Measurements from ENCODE around the gene TLE6. TPM values are rescaled to one million over a fixed set of nuclear protein-coding genes. Genes with fewer than 3 reads are reported as not detected.

Gene TLE6
- total and polyA plus RNA-seq, 9 donors, result 0.41 to 1.2 (median 0.79) TPM

GRCh38 chr19:2976609-2977000 lies 759 bp upstream of the TLE6 start:
- TF ChIP-seq POLR2A (IDR thresholded peaks at IDR 0.05) (no peak), EP300 (IDR thresholded peaks at IDR 0.05) (no peak)
- TF ChIP-seq, protein P1, sequence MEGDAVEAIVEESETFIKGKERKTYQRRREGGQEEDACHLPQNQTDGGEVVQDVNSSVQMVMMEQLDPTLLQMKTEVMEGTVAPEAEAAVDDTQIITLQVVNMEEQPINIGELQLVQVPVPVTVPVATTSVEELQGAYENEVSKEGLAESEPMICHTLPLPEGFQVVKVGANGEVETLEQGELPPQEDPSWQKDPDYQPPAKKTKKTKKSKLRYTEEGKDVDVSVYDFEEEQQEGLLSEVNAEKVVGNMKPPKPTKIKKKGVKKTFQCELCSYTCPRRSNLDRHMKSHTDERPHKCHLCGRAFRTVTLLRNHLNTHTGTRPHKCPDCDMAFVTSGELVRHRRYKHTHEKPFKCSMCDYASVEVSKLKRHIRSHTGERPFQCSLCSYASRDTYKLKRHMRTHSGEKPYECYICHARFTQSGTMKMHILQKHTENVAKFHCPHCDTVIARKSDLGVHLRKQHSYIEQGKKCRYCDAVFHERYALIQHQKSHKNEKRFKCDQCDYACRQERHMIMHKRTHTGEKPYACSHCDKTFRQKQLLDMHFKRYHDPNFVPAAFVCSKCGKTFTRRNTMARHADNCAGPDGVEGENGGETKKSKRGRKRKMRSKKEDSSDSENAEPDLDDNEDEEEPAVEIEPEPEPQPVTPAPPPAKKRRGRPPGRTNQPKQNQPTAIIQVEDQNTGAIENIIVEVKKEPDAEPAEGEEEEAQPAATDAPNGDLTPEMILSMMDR (IDR thresholded peaks at IDR 0.05), result no peak

DNA sequence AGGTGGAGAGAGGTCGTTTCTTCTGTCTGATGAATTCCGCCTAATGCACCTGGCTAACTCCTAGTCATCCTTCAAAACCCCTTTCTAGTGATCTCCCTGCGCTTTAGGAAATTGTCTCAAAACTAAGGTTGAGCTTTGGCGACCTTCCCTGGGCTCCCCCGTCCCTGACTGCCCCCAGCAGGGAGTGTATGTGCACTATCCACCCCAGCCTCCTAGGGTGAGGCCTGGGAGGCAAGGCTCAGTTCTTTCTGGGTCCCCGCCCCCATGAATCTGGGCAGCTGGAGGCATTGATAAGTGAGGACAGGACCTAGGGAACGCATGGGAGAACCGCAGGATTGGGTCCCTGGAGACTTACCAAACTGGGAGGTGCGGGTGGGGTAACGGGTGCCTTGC lies 378 bp downstream of the TLE6 start:
- no peaks in the 10 kb centered on the region for H3K9me3 ChIP-seq
- H3K4me3 ChIP-seq, result no peak overlapping the region
- intact Hi-C loops (cut with DNase I), result no loop called here
- peaks cover 11% of the 10 kb centered on the region for H3K4me1 ChIP-seq (ENCODE audit: insufficient read depth)
- no peaks in the 10 kb centered on the region for H3K27me3 ChIP-seq
- H3K27ac ChIP-seq, result peak overlapping the region in 1 of 2 donors; percentile 17
- H3K36me3 ChIP-seq, result no peaks in the 10 kb centered on the region
- 57 to 64% (median 60%) methylated on average over 10 of the region's 10 CpGs for WGBS, 3 donors
- TF ChIP-seq, protein P1 (IDR thresholded peaks at IDR 0.05), result no peak
- TF ChIP-seq EP300 (IDR thresholded peaks at IDR 0.05) (no peak), POLR2A (IDR thresholded peaks at IDR 0.05) (no peak)
- DNase-seq, result no peak

More at GRCh38 chr19:2976609-2977000, 759 bp upstream of the TLE6 start:
- 3 to 12% (median 9%) methylated on average over 15 of the region's 15 CpGs for WGBS, 3 donors
- DNase-seq, result no peak
- no peaks in the 10 kb centered on the region for H3K36me3 ChIP-seq
- no peaks in the 10 kb centered on the region for H3K27me3 ChIP-seq
- no peaks in the 10 kb centered on the region for H3K9me3 ChIP-seq
- intact Hi-C loops (cut with DNase I), result no loop called here
- H3K4me1 ChIP-seq (ENCODE audit: insufficient read depth), result peaks cover 10% of the 10 kb centered on the region
- no peak overlapping the region for H3K27ac ChIP-seq
- peak overlapping the region; percentile 43 for H3K4me3 ChIP-seq

DNA sequence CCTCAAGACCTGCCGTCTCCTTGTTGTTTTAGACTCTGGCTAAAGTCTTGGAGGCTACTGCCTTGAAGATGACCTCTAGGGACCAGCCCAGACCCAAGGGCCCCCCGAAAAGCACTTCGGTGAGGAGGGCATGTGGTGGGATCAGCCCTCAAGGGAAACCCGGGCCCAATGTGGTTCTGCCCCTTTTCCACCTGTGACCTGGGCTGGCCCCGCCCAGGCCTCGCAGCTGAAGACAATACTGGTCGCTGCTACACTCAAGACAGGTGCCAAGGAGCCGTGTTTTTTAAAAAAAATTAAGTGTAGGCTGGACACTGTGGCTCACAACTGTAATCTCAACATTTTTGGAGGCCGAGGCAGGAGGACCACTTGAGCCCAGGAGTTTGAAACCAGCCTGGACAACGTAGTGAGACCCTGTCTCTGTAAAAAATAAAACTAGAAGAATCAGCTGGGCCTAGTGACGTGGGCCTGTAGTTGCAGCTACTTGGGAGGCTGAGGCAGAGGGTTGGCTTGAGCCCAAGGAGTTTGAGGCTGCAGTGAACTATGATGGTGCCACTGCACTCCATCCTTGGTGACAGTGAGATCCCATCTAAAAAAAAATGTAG lies 903 bp downstream of the TLE6 start:
- DNase-seq, result no peak
- Histone ChIP-seq H3K27ac (peak overlapping the region in 1 of 2 donors; percentile 17), H3K9me3 (no peaks in the 10 kb centered on the region), H3K4me1 (ENCODE audit: insufficient read depth) (peaks cover 14% of the 10 kb centered on the region), H3K4me3 (no peak overlapping the region), H3K36me3 (no peaks in the 10 kb centered on the region), H3K27me3 (no peaks in the 10 kb centered on the region)
- intact Hi-C loops (cut with DNase I), result no loop called here
- TF ChIP-seq, protein P1 (IDR thresholded peaks at IDR 0.05), result no peak
- no peak for TF ChIP-seq EP300 (IDR thresholded peaks at IDR 0.05)
- 80 to 82% (median 80%) methylated on average over 11 of the region's 11 CpGs for WGBS, 3 donors

DNA sequence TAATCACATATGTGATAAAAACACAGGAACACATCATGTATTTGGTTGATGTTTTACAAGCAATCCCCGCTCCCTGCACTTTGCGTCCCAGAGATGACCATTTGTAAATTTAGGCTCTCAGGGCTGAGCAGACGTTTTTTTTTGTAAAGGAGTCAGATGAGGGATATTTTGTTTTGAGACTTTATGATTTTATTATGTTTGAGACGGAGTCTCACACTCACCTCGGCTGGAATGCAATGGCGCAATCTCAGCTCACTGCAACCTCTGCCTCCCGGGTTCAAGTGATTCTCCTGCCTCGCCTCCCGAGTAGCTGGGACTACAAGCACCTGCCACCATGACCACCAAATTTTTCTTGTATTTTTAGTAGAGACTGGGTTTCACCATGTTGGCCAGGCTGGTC lies 1.4 kb downstream of the TLE6 start:
- no peaks in the 10 kb centered on the region for H3K9me3 ChIP-seq
- H3K27me3 ChIP-seq, result no peaks in the 10 kb centered on the region
- peaks cover 18% of the 10 kb centered on the region for H3K4me1 ChIP-seq (ENCODE audit: insufficient read depth)
- intact Hi-C loops (cut with DNase I), result no loop called here
- TF ChIP-seq, protein P1 (IDR thresholded peaks at IDR 0.05), result no peak
- TF ChIP-seq POLR2A (IDR thresholded peaks at IDR 0.05) (no peak), EP300 (IDR thresholded peaks at IDR 0.05) (no peak)
- WGBS, 3 donors, result 41 to 54% (median 51%) methylated on average over 9 of the region's 9 CpGs
- no peaks in the 10 kb centered on the region for H3K36me3 ChIP-seq
- no peak for DNase-seq
- no peak overlapping the region for H3K4me3 ChIP-seq
- H3K27ac ChIP-seq, result no peak overlapping the region

Measured in ovary (tissue), 9 donors.